Measurements from ENCODE around the gene GJD4. TPM values are rescaled to one million over a fixed set of nuclear protein-coding genes. Genes with fewer than 3 reads are reported as not detected.

The GJD4 gene
- total RNA-seq, 2 donors from 2014 or later, result not detected

DNA sequence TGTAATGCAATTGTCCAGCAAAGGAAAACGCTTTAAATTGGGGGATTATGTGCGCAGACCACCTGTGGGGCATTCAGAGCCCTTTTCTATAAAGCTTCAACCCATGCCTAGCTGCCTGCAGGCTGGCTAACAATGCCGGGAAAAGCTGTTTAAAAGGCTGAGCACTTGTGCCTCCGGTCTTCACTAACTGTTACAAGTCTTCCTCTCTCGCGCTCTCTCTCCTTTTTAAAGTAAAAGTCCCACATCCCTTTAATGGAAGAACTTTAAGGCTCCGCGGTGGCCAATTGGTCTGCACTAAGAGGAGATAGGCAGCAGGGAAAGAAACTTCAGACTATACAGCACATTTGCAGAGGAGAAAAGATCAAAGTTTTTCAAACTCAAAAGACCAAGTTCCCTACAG, 32.3 kb downstream of the GJD4 start:
- ATAC-seq, result no peak
- H3K27ac Mint-ChIP-seq, result no peak overlapping the region
- H3K9me3 Mint-ChIP-seq, result no peaks in the 10 kb centered on the region
- no peak for DNase-seq (ENCODE audit: low spot score in 2 of 2)
- no peaks in the 10 kb centered on the region for H3K36me3 Mint-ChIP-seq

DNA sequence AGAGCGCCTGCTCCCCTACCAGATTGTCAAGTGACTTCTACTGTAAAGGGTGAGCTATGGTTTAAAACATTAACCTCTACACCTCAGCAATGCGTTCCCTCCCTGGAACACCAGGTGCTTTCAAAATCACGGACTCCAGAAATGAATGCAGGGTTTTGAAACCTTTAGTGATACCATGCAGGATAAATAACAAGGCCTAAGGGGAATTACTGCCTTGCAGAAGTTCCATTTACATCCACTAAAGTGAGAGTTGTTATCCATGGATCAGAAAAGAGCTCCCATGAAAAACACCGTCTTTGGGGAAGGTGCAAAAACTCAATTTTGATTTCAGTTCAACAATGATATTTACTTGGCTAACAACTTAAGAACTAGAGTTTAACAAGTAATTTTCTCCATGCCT, 33.0 kb downstream of the GJD4 start:
- no peak for ATAC-seq
- no peaks in the 10 kb centered on the region for H3K9me3 Mint-ChIP-seq

DNA sequence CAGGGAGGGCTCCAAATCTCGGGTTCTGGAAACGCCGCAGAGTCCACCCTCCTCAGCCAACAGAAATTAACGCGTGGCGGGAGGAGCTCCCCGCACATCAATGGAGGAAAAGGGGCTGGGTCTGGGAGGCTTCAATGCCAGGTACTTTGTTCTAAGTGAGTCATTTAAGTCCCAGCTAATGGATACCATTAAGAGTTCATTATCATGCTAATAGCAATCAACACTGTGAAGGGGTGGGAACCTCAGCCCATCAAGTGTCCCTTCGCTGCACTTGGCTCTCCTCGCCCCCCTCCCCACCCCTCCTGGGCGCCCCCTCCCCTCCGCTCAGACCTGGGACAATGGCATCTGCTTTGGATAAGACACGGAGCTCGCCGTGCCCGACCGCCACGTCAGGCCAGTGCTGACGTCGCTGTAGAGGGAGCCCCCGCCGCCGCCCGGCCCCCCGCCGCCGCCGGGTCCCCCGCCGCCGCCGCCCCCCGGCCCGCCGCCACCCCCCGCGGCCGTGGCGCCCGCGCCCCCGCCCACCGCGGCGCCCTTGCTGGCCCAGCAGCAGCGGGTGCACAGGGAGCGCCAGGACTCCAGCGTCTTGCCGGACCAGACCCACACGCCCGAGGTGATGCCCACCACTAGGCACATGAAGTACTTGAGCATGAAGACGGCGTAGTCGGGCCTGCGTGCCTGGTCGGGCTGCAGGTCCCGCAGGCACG, 34.0 kb downstream of the GJD4 start:
- no peaks in the 10 kb centered on the region for H3K36me3 Mint-ChIP-seq

More for the DNA sequence above, 33.0 kb downstream of the GJD4 start:
- Mint-ChIP-seq H3K27ac (no peak overlapping the region), H3K36me3 (no peaks in the 10 kb centered on the region)
- DNase-seq (ENCODE audit: low spot score in 2 of 2), result no peak

DNA sequence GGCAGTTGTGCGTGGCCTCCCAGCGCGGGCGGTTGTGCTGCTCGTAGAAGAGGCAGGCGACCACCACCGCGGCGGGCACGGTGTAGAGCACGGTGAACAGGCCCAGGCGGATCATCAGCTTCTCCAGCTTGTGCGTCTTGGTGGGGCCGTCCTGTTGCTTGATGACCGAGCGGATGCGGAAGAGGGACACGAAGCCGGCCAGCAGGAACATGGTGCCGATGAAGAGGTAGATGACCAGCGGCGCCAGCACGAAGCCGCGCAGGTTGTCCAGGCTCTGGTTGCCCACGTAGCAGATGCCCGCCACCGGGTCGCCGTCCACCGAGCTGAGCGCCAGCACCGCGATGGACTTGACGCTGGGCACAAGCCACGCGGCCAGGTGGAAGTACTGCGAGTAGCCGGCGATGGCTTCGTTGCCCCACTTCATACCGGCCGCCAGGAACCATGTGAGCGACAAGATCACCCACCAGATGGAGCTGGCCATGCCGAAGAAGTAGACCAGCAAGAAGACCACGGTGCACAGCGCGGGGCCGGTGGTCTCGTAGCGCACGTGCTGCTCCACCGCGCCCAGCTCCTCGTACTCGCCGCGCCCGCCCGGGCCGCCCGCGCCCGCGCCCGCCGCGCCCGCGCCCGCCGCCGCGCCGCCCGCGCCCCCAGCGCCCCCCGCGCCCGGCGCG, 34.7 kb downstream of the GJD4 start:
- ATAC-seq, result no peak

More for the DNA sequence above, 34.0 kb downstream of the GJD4 start:
- ATAC-seq (no peak), DNase-seq (ENCODE audit: low spot score in 2 of 2) (no peak)
- H3K27ac Mint-ChIP-seq, result no peak overlapping the region
- H3K9me3 Mint-ChIP-seq, result no peaks in the 10 kb centered on the region

DNA sequence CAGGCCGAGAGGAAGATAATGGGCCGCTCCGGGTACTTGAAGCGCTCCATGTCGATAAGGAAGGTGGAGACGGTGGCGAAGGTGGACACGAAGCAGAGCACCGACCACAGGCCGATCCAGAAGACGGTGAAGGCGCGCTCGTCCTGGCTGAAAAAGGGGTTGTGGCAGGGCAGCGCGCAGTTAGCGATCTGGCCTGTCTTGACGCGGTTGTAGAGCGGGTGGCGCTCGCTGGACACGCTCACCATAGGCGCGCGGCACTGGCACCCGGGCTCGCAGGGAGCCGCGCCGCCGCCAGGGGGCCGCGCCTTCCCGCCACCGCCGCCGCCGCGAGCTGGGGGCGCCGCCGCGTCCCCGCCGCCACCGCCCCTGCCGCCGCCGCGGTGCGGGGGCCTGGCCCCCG, 35.3 kb downstream of the GJD4 start:
- ATAC-seq (peak; percentile 45 to 53), DNase-seq (ENCODE audit: low spot score in 2 of 2) (peak in 1 of 2 donors; percentile 64)
- Mint-ChIP-seq H3K36me3 (no peaks in the 10 kb centered on the region), H3K9me3 (no peaks in the 10 kb centered on the region), H3K27ac (no peak overlapping the region)

More for the DNA sequence above, 34.7 kb downstream of the GJD4 start:
- no peaks in the 10 kb centered on the region for H3K9me3 Mint-ChIP-seq
- no peak overlapping the region for H3K27ac Mint-ChIP-seq
- no peaks in the 10 kb centered on the region for H3K36me3 Mint-ChIP-seq
- DNase-seq (ENCODE audit: low spot score in 2 of 2), result peak in 1 of 2 donors; percentile 11

DNA sequence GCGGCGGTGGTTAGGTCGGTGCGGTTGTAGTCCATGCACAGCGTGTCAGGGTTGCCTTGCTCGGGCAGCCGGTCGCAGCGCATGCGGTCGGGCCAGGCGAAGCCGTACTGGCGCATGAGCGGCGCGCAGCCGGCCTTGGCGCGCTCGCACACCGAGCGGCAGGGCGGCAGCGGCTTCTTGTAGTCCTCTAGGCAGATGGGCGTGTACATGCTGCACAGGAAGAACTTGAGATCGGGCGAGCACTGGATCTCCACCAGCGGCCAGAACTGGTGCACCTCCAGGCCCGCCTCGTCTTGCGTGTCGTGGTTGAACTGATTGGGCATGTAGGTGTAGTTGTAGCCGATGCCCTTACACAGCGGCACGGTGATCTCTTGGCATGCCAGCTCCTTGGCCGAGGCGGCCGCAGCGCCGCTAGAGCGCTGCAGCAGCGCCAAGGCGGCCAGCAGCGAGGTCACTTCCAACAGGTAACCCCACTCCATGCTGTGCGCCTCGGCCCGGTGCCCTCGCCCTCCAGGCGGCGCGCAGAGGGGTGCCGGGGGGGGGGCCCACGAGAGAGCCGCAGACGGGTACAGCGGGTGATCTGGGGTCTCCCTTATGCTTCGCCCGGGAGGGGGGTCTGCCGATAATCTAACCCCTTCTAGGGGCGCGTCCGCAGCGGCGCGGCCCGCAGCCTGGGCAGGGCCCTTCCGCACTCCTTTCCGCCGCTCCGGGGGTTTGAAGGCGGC, 36.0 kb downstream of the GJD4 start:
- DNase-seq (ENCODE audit: low spot score in 2 of 2) (peak in 1 of 2 donors; percentile 51), ATAC-seq (peak; percentile 35 to 68)
- no peaks in the 10 kb centered on the region for H3K36me3 Mint-ChIP-seq
- no peaks in the 10 kb centered on the region for H3K9me3 Mint-ChIP-seq
- no peak overlapping the region for H3K27ac Mint-ChIP-seq

DNA sequence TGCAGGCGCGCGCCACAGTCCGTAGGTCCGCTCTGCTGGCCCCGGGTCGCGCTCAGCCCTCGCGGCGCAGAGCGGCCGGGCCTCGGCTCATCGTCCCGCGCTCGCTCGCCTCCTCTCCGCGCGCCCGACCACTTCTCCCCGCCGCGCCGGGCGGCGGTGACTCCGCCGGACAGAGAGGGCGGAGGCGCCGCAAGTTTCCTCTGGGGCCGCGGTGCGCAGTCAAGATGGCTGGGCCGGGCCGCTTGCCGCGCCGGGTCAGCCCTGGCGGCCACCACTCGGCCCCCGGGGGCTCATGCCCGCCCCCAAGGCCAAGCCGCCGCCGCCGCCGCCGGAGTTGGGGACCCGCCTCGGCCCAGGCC, 36.5 kb downstream of the GJD4 start:
- ATAC-seq (peak; percentile 10 to 28), DNase-seq (ENCODE audit: low spot score in 2 of 2) (peak in 1 of 2 donors; percentile 30)
- H3K36me3 Mint-ChIP-seq, result no peaks in the 10 kb centered on the region
- no peak overlapping the region for H3K27ac Mint-ChIP-seq
- H3K9me3 Mint-ChIP-seq, result no peaks in the 10 kb centered on the region

DNA sequence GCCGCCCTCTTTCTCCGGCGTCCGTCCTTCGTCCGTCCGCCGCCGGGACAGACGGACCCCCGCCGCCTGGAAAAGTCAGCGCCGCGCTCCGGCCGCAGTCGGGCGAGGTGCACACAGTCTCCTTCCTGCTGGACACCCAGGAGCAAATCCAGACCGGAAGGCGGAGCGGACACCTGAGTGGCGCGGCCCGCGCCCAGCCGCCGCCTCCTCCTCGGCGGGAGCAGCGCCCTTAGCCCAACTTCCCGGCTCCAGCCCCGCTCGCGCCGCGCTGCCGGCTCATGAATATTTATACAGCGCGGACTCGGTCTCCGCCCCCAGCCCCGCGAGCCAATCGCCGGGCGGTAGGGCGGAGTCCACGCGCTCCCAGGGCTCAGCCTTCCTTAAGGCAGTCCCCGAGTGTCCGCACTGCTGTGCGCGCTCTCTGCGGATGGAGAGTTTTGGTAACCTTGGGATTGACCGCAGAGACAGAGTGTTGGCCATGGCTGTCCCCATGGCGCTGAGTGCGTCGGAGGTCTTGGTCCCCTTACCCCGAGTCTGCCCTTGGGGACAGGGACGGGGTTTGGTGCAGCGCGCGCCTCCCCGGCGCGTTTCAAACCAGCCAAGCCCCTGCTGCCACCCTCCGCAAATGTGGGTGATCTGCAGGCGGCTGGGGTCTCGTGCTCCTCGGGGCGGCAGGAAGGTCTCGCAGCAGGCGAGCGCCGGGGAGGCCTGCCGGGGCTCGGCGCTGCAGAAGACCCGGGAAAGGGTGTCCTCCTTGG, 37.1 kb downstream of the GJD4 start, which contains the start of gene FZD8:
Gene FZD8 (minus strand): TSS at position 262 of the 758 bp plus-strand sequence. CDS start 867 bp downstream, outside the sequence.
- ATAC-seq, result peak; percentile 88 to 92
- Mint-ChIP-seq H3K27ac (no peak within 1 kb of the TSS), H3K36me3 (no peaks in the 10 kb centered on the region), H3K9me3 (no peaks in the 10 kb centered on the region)
- peak; percentile 73 to 78 for DNase-seq (ENCODE audit: low spot score in 2 of 2)

DNA sequence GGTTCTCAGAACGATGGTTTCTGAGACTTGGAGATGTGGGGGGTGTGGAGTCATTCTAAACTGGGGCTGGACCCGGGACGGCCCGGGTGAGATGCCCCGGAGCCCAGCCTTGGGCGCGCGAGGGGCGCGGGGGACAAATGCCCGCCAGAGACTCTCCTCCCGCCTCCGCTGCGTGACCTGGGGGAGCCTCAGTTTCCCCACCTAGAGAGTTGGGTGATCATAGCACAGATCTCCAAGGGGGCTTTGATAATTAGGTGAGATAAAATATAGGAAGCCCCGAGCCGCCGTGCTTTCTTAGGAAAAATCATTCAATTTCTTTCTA, 37.6 kb downstream of the GJD4 start:
- DNase-seq (ENCODE audit: low spot score in 2 of 2) (no peak), ATAC-seq (no peak)
- no peak overlapping the region for H3K27ac Mint-ChIP-seq
- no peaks in the 10 kb centered on the region for H3K36me3 Mint-ChIP-seq
- H3K9me3 Mint-ChIP-seq, result no peaks in the 10 kb centered on the region

DNA sequence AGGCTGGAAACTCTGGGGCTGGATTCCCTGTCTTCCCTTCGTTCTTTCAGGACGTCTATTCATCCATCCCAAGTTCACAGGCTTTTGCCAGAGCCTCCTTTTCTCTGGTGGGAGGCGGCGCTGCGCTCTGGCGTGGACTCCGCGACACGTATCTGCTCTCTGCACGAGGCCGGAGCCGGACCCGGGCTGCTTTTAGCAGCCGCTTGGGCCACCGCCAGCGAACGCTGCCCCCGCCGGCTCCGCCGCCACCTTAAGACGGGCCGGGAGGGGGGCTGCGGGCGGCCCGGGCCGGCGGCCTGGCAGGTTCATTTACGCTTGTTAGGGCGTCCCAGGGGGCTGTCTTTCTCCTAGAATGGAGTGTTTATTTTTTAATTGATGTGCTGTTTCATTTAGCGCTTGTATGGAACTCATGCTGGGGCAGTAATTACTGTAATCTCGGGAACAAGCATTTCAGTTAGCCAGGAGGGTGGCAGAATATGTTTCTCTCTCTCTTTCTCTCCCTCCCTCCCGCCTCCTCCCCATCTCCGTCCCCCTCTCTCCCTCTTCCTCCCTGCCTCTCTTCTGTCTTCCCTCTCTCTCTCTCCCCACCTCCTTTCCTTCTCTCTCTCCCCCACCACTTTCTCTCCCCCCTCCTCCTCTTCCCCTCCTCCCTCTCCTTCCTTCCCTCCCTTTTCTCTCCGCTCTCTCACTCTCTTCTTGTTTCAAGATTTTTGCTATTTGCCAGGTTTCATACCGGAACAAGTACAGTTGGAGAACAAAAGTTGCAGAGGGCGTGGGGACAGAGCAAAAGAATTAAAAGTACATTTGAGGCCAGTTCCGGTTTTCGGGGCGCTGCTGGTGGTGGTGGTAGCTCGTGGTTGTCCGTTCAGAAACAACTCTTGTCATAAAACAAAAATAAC, 38.3 kb downstream of the GJD4 start:
- no peaks in the 10 kb centered on the region for H3K36me3 Mint-ChIP-seq
- no peaks in the 10 kb centered on the region for H3K9me3 Mint-ChIP-seq
- H3K27ac Mint-ChIP-seq, result no peak overlapping the region
- DNase-seq (ENCODE audit: low spot score in 2 of 2), result peak in 1 of 2 donors; percentile 6
- no peak for ATAC-seq

DNA sequence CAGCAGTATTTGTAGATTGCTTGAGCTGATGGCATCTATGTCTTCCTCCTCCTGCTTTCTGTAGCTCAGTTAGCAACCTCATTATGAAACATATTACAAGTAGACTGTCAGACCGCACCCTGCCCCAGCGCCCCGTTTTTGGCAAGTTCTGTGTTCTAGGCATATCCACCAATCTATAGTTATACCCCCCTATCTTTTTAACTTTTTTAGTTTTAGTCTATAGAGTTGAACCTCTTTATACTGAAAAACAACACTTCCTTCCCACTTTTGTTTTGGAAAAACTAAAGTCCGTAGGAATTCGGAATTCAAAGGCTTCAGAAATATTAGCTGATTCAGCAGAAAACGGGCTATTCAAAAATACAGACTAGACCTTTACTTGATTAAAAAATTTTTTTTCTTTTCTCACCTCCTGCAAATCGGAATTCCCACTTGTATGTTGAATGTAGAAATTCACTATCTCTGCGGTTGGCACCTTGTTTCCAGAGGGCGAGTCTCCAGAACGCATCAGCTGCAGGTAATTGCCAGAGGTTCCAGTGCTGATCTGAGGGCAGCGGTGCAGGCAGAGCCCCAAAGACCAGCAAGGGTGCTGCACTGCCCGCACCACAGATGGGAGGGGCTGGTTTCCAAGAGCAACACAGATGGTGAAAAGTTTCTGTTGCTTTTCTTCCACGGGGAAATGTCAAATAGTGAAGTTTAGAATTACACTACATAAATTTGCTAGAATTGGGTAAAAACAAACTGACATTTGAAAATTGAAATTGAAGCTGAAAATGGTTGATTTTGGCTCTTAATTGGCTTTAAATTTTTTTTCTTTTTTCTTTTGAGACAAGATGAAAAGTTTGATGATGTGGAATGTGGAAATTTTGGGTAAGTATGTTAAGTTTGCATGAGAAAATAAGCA, 39.2 kb downstream of the GJD4 start:
- no peak for DNase-seq (ENCODE audit: low spot score in 2 of 2)

DNA sequence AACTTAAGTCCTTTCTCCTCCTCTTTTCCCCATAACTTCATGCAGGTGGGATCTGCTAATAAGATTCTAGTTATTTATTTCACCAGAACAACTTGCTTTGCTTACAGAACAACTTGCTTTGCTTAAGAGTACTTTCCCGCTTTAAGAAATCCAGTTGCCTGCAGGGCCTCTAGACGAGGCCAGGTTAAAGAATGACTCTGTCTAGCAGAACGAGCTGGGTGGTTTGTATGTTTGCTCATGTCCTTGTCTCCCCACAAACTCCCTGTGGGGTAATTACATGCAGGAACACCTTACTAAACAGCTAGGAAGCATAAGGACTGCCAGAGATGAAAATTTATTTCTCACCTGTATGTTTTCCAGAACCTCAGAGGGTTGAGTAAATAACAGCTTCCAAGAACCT, 45.8 kb downstream of the GJD4 start:
- DNase-seq (ENCODE audit: low spot score in 2 of 2), result no peak
- ATAC-seq, result no peak
- Mint-ChIP-seq H3K36me3 (no peaks in the 10 kb centered on the region), H3K27ac (peak overlapping the region in 1 of 2 donors; percentile 52), H3K9me3 (no peaks in the 10 kb centered on the region)

More for the DNA sequence above, 39.2 kb downstream of the GJD4 start:
- no peaks in the 10 kb centered on the region for H3K36me3 Mint-ChIP-seq
- no peak overlapping the region for H3K27ac Mint-ChIP-seq
- no peaks in the 10 kb centered on the region for H3K9me3 Mint-ChIP-seq
- ATAC-seq, result no peak

DNA sequence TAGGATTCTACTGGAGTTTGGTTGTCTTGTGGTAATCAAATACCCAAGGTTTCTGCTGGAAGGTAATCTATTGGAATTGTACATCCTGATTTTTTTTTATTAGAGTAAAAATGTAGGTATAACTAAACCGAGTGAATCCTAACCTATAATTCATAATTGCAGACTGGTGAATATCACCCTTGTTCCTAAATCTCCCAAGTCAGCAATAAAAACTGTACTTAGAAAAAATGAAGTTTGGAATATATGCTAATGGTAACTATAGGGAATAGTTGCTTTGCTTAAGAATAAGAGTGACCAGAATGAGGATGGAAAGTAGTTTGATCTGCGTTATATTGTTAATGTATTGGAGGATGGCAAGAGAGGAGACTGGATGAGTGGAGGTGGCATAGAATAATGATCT, 47.7 kb downstream of the GJD4 start:
- Mint-ChIP-seq H3K27ac (no peak overlapping the region), H3K9me3 (no peaks in the 10 kb centered on the region), H3K36me3 (no peaks in the 10 kb centered on the region)
- DNase-seq (ENCODE audit: low spot score in 2 of 2), result no peak
- ATAC-seq, result no peak

DNA sequence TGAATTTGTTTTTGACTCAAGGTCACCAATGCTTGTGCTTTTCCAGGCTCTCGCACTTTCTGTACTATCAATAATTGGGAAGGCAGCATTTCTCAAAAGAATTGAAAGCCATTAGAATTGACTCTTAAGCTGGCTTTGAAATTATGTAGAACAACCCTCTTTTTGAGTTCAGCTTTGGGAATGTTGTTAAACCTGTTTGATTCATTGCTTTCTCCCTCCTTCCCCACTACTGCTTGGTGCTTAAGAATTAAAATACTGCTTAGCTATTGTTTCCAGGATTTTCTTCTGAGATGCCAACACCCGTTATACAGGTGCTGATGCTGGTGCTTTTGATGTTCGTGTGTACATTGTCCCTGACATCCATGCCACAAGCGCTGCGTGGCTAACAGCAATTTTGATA, 52.5 kb downstream of the GJD4 start:
- H3K36me3 Mint-ChIP-seq, result no peaks in the 10 kb centered on the region
- DNase-seq (ENCODE audit: low spot score in 2 of 2) (no peak), ATAC-seq (no peak)
- no peak overlapping the region for H3K27ac Mint-ChIP-seq
- no peaks in the 10 kb centered on the region for H3K9me3 Mint-ChIP-seq
